K562 (cell line): Measurements from ENCODE around the gene SNAPC2. TPM values are rescaled to one million over a fixed set of nuclear protein-coding genes. Genes with fewer than 3 reads are reported as not detected.
A peak's percentile ranks its signal among the peaks of the same experiment; 100 is the strongest.

ENCODE experiments used
- CC2D1A ChIP-seq: fragments of 450-650 bp; IDR thresholded peaks from 2 replicates; pipeline ENCODE4 v1.6.1; 2017; ENCODE audit warnings: mild to moderate bottlenecking
- CREB3L1 ChIP-seq: fragments of 450-650 bp; IDR thresholded peaks from 2 replicates; pipeline ENCODE4 v1.6.1; 2014; ENCODE audit warnings: low read depth, mild to moderate bottlenecking, moderate library complexity, borderline replicate concordance
- DEAF1 ChIP-seq: fragments of 450-650 bp; formaldehyde crosslinking; IDR thresholded peaks from 2 replicates; pipeline ENCODE4 v1.4.0; 2020; ENCODE audit warnings: mild to moderate bottlenecking, moderate library complexity
- GATAD2A ChIP-seq: fragments of 450-650 bp; IDR thresholded peaks from 2 replicates; pipeline ENCODE4 v1.6.1; 2017
- L3MBTL2 ChIP-seq: fragments of 450-650 bp; IDR thresholded peaks from 2 replicates; pipeline ENCODE4 v1.6.1; 2016; ENCODE audit warnings: mild to moderate bottlenecking, moderate library complexity
- NFXL1 ChIP-seq: fragments of 450-650 bp; formaldehyde crosslinking; IDR thresholded peaks from 2 replicates; pipeline ENCODE4 v1.4.0; 2021; ENCODE audit warnings: mild to moderate bottlenecking
- NONO ChIP-seq, 2 experiments: fragments of 200-400 bp in 1 of 2; fragments of 450-650 bp in 1 of 2; formaldehyde crosslinking in 1 of 2; IDR thresholded peaks; 2 replicates each; pipeline ENCODE4 v1.6.1; 2017; ENCODE audit warnings: low read depth in 2 of 2, mild to moderate bottlenecking in 2 of 2, moderate library complexity in 2 of 2, low read length in 1 of 2
- PCBP1 ChIP-seq: fragments of 200-400 bp; formaldehyde crosslinking; IDR thresholded peaks from 2 replicates; pipeline ENCODE4 v1.6.1; 2018; ENCODE audit warnings: mild to moderate bottlenecking, low read depth, low read length; ENCODE audit not compliant: poor library complexity, severe bottlenecking
- PHB ChIP-seq: fragments of 250-450 bp; sonication (Bioruptor Pico); IDR thresholded peaks from 2 replicates; pipeline ENCODE4 v1.5.0; 2021
- POLR2A ChIP-seq: fragments of 450-650 bp; conservative IDR thresholded peaks from 2 replicates; pipeline ENCODE4 v1.6.1; 2016
- POLR3G ChIP-seq: IDR thresholded peaks from 2 replicates; pipeline ENCODE4 v1.6.1; 2011; ENCODE audit not compliant: insufficient read length, insufficient replicate concordance; ENCODE audit errors: extremely low read depth
- RBM17 ChIP-seq: fragments of 200-400 bp; formaldehyde crosslinking; IDR thresholded peaks from 2 replicates; pipeline ENCODE4 v1.6.1; 2017; ENCODE audit warnings: low read depth, mild to moderate bottlenecking, low read length, borderline replicate concordance
- SMAD1 ChIP-seq: fragments of 150-350 bp; IDR thresholded peaks from 2 replicates; pipeline ENCODE4 v1.6.1; 2014; ENCODE audit warnings: low read length, low read depth; ENCODE audit not compliant: partially characterized antibody
- TCF3 ChIP-seq: sonication (generic); formaldehyde crosslinking; IDR thresholded peaks from 2 replicates; pipeline ENCODE4 v1.4.0; 2020; ENCODE audit warnings: mild to moderate bottlenecking, missing genetic modification reagents
- TGIF2 ChIP-seq: sonication (generic); formaldehyde crosslinking; IDR thresholded peaks from 2 replicates; pipeline ENCODE4 v1.8.1; 2022; ENCODE audit warnings: mild to moderate bottlenecking, missing genetic modification reagents, moderate library complexity
- XRCC3 ChIP-seq: fragments of 450-650 bp; IDR thresholded peaks from 2 replicates; pipeline ENCODE4 v1.6.1; 2017; ENCODE audit warnings: mild to moderate bottlenecking, moderate library complexity
- YBX1 ChIP-seq: fragments of 450-650 bp; IDR thresholded peaks from 2 replicates; pipeline ENCODE4 v1.7.1; 2016; ENCODE audit warnings: mild to moderate bottlenecking
- ZFPM2 ChIP-seq: fragments of 250-450 bp; sonication (Bioruptor Pico); IDR thresholded peaks from 2 replicates; pipeline ENCODE4 v1.5.1; 2022; ENCODE audit warnings: mild to moderate bottlenecking
- ZNF280A ChIP-seq: fragments of 450-650 bp; IDR thresholded peaks from 2 replicates; pipeline ENCODE4 v1.6.1; 2018; ENCODE audit warnings: mild to moderate bottlenecking, low read depth; ENCODE audit not compliant: partially characterized antibody
- ZNF668 ChIP-seq: fragments of 250-450 bp; sonication (Bioruptor Pico); IDR thresholded peaks from 2 replicates; pipeline ENCODE4 v1.8.0; 2022; ENCODE audit warnings: mild to moderate bottlenecking, inconsistent platforms
- polyA plus RNA-seq, 8 experiments: library from polyadenylated mRNA; depleted of rRNA in 4 of 8; stranded (reverse) in 5 of 8; unstranded in 3 of 8; fragments of >200 nt; fragmentation: Nextera tagmentation in 2 of 8; fragmentation: Illumina TruSeq in 1 of 8; extraction: Ambion mirVana in 2 of 8; extraction: Trizol in 1 of 8; gene quantifications; 2 replicates each; pipeline versions ENCODE4 v1.2.1 to v1.2.3, GENCODE V29; 2011 to 2014; ENCODE audit warnings: inconsistent platforms in 1 of 8, missing spikeins in 1 of 8
- total RNA-seq, 7 experiments: library from RNA; depleted of rRNA in 6 of 7; stranded (reverse); fragments of >200 nt in 6 of 7; fragmentation: Illumina TruSeq in 2 of 7; extraction: Trizol in 2 of 7; gene quantifications; 2 replicates each; pipeline versions ENCODE4 v1.2.1 to v1.2.3, GENCODE V29; 2011 to 2021; ENCODE audit warnings: low replicate concordance in 1 of 7
- TF ChIP-seq, protein P1 (sequence below), 2 experiments: fragments of 450-650 bp; conservative IDR thresholded peaks; 2 replicates each; pipeline ENCODE4 v1.6.1; 2017; ENCODE audit warnings: mild to moderate bottlenecking in 2 of 2, moderate library complexity in 2 of 2
- TF ChIP-seq, protein P2 (sequence below): sonication (generic); formaldehyde crosslinking; IDR thresholded peaks from 2 replicates; pipeline ENCODE4 v1.8.0; 2022; ENCODE audit warnings: mild to moderate bottlenecking, missing genetic modification reagents

The SNAPC2 gene
- total and polyA plus RNA-seq, 9 of the 15 experiments (the other 6 are each of a cell fraction or from before 2014, with no cell fraction given), result 0.59 to 45.1 (median 15.3) TPM

DNA sequence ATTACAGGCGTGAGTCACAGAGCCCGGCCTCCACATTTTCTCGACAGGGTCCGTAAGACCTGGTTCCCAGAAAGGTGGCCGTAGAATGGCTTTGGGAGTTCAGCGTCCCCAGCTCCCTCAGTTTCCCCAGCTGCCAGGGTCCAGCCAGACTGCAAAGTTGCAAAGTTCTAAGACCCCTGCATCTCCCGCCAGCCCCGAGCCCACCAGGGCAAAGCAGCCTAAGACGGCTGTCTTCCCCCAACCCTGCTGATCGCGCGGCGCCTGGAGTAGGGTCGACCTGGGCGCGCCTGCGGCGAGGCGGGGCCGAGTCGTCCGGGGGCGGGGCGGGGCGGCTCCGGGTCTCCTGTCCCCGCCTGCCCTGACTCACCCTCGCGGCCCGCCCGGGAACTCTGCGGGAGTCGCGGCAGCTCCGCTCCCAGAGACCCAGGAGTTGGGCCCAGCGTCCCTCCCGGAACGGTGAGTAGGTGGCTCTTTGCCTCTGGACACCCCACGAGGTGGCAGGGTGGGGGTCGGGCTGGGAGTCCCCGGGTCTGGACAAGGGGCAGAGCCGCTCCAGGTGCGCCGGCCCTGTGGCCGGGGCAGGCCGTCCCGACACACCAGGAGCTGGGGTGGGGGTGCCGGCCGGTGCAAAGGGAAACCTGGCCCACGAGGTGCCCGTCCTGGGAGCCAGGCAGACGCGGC lies 31.9 kb upstream of the SNAPC2 start, which contains the start of gene LRRC8E (continued):
- TF ChIP-seq, protein P1, sequence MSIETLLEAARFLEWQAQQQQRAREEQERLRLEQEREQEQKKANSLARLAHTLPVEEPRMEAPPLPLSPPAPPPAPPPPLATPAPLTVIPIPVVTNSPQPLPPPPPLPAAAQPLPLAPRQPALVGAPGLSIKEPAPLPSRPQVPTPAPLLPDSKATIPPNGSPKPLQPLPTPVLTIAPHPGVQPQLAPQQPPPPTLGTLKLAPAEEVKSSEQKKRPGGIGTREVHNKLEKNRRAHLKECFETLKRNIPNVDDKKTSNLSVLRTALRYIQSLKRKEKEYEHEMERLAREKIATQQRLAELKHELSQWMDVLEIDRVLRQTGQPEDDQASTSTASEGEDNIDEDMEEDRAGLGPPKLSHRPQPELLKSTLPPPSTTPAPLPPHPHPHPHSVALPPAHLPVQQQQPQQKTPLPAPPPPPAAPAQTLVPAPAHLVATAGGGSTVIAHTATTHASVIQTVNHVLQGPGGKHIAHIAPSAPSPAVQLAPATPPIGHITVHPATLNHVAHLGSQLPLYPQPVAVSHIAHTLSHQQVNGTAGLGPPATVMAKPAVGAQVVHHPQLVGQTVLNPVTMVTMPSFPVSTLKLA (conservative IDR thresholded peaks at IDR 0.05), result peak in 1 of 2 experiments; percentile 49; a peak in 1 of 4 replicates
- TF ChIP-seq CREB3L1, result no peak
- TF ChIP-seq SMAD1, result no peak
- TF ChIP-seq POLR3G, result no peak
- TF ChIP-seq NFXL1 (CRISPR knock-in tag), result no peak
- TF ChIP-seq YBX1, result no peak
- no peak for TF ChIP-seq PHB (CRISPR knock-in tag)
- no peak for TF ChIP-seq ZNF668 (CRISPR knock-in tag)
- TF ChIP-seq NONO (IDR thresholded peaks at IDR 0.05; ENCODE audit: low read depth in 2 of 2, low read length in 1 of 2), result peak in 1 of 2 experiments; percentile 36; a peak in 1 of 4 replicates
- TF ChIP-seq XRCC3, result no peak
- TF ChIP-seq TCF3 (CRISPR knock-in tag), result 0 out of 2 replicates have a peak, but pooled peaks have one; percentile 6
- TF ChIP-seq RBM17, result no peak
- TF ChIP-seq GATAD2A, result no peak
- TF ChIP-seq CC2D1A, result no peak
- 0 out of 2 replicates have a peak, but pooled peaks have one; percentile 38 for TF ChIP-seq L3MBTL2
- no peak for TF ChIP-seq DEAF1 (CRISPR knock-in tag)
- peak; percentile 51 for TF ChIP-seq PCBP1
- TF ChIP-seq TGIF2, result no peak
- TF ChIP-seq POLR2A, result peak; percentile 82
- TF ChIP-seq, protein P2, sequence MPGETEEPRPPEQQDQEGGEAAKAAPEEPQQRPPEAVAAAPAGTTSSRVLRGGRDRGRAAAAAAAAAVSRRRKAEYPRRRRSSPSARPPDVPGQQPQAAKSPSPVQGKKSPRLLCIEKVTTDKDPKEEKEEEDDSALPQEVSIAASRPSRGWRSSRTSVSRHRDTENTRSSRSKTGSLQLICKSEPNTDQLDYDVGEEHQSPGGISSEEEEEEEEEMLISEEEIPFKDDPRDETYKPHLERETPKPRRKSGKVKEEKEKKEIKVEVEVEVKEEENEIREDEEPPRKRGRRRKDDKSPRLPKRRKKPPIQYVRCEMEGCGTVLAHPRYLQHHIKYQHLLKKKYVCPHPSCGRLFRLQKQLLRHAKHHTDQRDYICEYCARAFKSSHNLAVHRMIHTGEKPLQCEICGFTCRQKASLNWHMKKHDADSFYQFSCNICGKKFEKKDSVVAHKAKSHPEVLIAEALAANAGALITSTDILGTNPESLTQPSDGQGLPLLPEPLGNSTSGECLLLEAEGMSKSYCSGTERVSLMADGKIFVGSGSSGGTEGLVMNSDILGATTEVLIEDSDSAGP (CRISPR knock-in tag), result no peak
- no peak for TF ChIP-seq ZFPM2 (CRISPR knock-in tag)
- no peak for TF ChIP-seq ZNF280A
